Erythroblast (primary cell): ENCODE data around the gene SLC43A1.

Experiments used
- GATA1 ChIP-seq: IDR thresholded peaks from 2 replicates; pipeline ENCODE4 v1.6.1; 2011; ENCODE audit warnings: low read depth, mild to moderate bottlenecking, control low read depth, low read length, moderate library complexity
- POLR2A ChIP-seq: IDR thresholded peaks from 2 replicates; pipeline ENCODE4 v1.6.1; 2011; ENCODE audit warnings: mild to moderate bottlenecking, low read length

DNA sequence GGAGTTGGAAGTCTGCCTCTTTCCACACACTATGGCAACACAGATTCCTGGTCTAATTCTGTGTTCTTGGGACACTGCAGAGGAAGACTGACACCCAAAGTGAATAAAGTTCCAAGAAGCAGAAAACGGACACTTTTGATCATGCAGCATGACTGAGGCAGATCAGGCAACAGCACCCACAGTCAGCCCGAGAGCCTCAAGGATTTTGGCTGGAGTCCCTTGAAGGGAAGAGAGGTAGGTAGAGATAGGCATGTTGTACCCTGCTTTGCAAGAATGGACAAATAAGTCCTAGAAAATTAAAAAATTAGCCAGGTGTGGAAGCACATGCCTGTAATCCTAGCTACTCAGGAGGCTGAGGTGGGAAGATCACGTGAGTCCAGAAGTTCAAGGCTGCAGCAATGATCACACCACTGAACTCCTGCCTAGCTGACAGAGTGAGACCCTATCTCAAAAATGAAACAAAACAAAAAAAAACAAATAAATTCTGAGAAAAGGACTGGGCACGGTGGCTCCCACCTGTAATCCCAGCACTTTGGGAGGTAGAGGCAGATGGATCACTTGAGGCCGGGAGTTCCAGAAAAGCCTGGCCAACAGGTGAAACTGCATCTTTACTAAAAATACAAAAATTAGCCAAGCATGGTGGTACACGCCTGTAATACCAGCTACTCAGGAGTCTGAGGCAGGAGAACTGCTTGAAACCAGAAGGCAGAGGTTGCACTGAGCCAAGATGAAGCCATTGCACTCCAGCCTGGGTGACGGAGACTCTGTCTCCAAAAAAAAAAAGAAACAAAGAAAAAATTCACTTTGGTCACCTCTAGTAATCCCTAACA lies 6.9 kb downstream of the SLC43A1 start:
- TF ChIP-seq POLR2A (no peak), GATA1 (no peak)
